GM12864 (cell line): ENCODE measurements around the gene NOD2.

Source experiments
- DNase-seq: peaks from one replicate; pipeline ENCODE4 v3.0.0-alpha.2; 2011; ENCODE audit warnings: low read depth
- H3K4me3 ChIP-seq: 2 replicates; pipeline ENCODE4 v1.5.1; 2011; ENCODE audit warnings: mild to moderate bottlenecking, low read depth, low read length, control low read depth
- CTCF ChIP-seq: IDR thresholded peaks from 2 replicates; pipeline ENCODE4 v1.5.1; 2011; ENCODE audit warnings: low read depth, mild to moderate bottlenecking, moderate library complexity, low read length, control low read depth, inconsistent platforms; ENCODE audit errors: missing control alignments

NOD2 gene

GRCh38 chr16:50708373-50709060 is 15.1 kb downstream of the NOD2 start:
- no peak for DNase-seq
- H3K4me3 ChIP-seq = no peak overlapping the region
- no peak for TF ChIP-seq CTCF

GRCh38 chr16:50709061-50709684 is 15.8 kb downstream of the NOD2 start:
- TF ChIP-seq CTCF = no peak
- H3K4me3 ChIP-seq = no peak overlapping the region
- no peak for DNase-seq

GRCh38 chr16:50709980-50710379 is 16.6 kb downstream of the NOD2 start:
- H3K4me3 ChIP-seq = no peak overlapping the region
- no peak for TF ChIP-seq CTCF
- DNase-seq = no peak

GRCh38 chr16:50711040-50711439 is 17.6 kb downstream of the NOD2 start:
- H3K4me3 ChIP-seq = no peak overlapping the region
- no peak for DNase-seq
- TF ChIP-seq CTCF = no peak

- DNase-seq = no peak
- no peak overlapping the region for H3K4me3 ChIP-seq
- TF ChIP-seq CTCF = no peak
These were observed 18.6 kb downstream of the NOD2 start for GRCh38 chr16:50711862-50712559.

- DNase-seq = no peak
- H3K4me3 ChIP-seq = no peak overlapping the region
- TF ChIP-seq CTCF = no peak
These were observed 19.1 kb downstream of the NOD2 start for GRCh38 chr16:50712560-50712898.

- H3K4me3 ChIP-seq = no peak overlapping the region
- no peak for TF ChIP-seq CTCF
- DNase-seq = no peak
These were observed 19.6 kb downstream of the NOD2 start for GRCh38 chr16:50712956-50713355.
